Inflammatory macrophage treated with lipopolysaccharide for 4 hours (primary cell): Measurements from ENCODE around the gene PER2.
"Not testable (repeated sequence)": the region's sequence is repeated elsewhere in the genome, so short reads cannot be mapped to it uniquely, and the experiment has no call there.

Source experiments
- DNase-seq: peaks from one replicate; pipeline ENCODE4 v3.0.0-alpha.2; 2020

Gene PER2, protein sequence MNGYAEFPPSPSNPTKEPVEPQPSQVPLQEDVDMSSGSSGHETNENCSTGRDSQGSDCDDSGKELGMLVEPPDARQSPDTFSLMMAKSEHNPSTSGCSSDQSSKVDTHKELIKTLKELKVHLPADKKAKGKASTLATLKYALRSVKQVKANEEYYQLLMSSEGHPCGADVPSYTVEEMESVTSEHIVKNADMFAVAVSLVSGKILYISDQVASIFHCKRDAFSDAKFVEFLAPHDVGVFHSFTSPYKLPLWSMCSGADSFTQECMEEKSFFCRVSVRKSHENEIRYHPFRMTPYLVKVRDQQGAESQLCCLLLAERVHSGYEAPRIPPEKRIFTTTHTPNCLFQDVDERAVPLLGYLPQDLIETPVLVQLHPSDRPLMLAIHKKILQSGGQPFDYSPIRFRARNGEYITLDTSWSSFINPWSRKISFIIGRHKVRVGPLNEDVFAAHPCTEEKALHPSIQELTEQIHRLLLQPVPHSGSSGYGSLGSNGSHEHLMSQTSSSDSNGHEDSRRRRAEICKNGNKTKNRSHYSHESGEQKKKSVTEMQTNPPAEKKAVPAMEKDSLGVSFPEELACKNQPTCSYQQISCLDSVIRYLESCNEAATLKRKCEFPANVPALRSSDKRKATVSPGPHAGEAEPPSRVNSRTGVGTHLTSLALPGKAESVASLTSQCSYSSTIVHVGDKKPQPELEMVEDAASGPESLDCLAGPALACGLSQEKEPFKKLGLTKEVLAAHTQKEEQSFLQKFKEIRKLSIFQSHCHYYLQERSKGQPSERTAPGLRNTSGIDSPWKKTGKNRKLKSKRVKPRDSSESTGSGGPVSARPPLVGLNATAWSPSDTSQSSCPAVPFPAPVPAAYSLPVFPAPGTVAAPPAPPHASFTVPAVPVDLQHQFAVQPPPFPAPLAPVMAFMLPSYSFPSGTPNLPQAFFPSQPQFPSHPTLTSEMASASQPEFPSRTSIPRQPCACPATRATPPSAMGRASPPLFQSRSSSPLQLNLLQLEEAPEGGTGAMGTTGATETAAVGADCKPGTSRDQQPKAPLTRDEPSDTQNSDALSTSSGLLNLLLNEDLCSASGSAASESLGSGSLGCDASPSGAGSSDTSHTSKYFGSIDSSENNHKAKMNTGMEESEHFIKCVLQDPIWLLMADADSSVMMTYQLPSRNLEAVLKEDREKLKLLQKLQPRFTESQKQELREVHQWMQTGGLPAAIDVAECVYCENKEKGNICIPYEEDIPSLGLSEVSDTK (N-terminal part only)

DNA sequence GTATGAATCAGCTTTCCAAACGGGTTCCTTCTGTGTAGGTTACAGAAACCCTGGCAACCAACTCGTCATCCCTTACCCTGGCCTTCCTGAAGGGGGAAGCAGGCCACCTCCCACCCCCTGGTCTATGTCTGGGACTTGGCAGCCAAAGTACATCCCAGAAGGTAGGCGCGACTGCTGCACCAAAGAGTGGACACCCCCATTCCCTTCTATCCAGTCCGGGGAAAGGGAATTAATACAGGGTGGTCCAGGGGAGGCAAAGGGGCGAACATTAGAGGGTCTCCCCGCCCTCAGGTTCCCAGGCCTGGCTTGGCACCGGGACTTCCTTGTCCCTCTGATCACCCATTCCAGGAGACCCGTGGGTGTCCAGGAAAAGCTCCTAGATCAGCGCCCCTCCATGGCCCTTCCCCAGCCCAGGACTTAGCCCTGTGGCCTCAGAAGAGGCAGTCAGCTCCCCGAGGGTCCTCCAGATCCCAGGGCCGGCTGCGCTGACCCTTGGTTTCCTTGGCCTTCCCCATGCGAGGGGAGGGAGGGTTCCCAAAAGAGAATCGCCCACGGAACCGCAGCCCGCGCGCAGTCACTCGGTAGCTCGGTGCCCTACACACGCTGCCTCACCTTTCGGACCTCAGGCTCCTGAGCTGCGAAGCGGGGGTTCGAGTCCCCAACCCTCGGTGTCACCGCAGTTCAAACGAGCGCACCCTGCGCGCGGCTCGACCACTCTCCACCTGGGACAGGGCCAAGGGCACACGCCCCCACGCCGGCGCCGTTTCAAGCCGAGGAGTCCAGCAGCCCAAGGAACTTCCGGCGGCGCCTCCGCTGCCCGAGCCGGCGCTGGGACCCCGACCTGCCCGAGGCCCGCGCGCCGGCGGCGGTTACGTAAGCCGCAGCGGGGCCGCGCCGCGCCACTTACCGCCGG lies at the start of gene PER2:
PER2 (minus strand) TSS at position 874 of the 913 bp plus-strand sequence. CDS start 10,674 bp downstream, outside the sequence.
- DNase-seq, result peak; percentile 68

DNA sequence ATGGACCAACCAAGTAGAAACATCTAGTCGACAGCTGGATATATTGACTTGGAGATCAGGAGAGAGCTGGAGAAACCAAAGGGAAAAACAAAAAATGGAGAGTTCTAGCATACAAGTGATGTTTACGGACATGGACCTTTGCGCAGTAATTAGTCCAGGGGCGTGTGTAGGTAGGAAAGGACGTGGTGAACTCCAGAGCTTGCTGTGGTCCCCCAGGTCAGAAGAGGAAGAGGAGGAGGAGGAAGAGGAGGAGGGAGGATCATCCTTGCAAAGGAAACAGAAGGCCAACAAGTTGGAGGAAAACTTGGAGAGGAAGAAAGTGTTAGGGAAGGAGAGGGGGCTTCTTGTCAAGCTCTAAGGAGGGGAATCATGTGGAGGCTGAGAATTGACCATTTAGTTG lies 49.4 kb upstream of the PER2 start:
- no peak for DNase-seq

DNA sequence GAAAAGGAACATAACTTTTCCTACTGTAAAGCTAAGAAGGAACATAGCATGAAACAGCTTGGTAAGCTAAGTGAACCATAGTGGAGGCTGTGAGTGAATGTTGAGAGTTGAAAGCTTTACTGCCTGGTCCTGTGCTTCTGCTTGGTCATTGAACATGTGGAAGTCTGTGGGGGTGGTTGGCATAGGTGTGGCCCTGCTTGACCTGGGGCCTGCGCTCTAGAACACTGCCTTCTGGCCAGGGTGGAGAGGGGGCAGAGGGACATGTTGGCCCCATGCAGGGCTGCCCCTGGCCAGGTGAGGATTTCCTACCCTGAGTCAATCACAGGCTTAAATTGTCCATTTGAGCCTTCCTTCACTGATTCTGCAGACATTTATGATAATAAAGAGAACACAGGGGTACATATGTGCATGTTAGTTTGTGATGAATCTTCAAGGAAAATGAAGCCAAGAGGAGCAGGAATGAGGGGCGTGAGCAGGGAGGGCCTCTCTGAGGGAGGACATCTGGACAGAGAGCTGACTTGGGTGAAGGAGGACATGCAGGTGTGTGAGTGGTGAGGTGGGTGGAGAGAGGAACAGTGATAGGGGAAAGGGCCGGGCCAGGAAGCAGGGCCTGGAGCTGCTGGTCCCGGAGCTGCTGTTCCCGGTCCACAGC lies 48.5 kb upstream of the PER2 start:
- no peak for DNase-seq

DNA sequence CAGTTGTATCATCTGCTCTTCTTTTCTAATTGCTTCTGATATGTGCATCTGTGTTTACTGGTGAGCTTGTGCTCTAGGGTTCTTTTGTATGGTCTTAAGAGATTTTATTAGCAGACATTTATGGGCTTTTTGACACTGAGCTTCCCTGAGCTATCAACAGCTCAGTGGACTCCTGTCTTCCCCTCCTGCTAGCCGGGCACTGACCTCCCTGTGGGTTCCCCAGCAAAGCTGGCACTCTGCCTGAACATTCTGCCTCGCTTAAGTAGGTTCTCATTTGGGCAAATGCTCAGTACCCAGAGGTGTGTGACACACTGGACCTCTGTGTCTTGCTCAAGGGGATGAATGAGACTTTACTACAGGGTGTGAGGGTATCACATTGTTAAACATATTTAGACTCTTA lies 47.7 kb upstream of the PER2 start:
- no peak for DNase-seq

DNA sequence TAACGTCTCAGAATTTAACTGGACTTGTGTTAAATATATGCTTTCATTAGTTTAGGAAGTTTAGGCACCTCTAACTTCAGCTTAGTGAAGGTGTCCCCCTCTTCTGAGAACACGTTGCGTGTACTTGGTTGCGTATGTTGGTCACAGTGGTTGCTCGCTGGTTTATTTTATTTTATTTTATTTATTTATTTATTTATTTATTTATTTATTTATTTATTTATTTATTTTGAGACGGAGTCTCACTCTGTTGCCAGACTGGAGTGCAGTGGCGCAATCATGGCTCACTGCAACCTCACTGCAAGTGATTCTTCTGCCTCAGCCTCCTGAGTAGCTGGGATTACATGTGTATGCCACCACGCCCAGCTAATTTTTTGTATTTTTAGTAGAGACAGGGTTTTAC lies 47.2 kb upstream of the PER2 start:
- DNase-seq, result not testable (repeated sequence)

DNA sequence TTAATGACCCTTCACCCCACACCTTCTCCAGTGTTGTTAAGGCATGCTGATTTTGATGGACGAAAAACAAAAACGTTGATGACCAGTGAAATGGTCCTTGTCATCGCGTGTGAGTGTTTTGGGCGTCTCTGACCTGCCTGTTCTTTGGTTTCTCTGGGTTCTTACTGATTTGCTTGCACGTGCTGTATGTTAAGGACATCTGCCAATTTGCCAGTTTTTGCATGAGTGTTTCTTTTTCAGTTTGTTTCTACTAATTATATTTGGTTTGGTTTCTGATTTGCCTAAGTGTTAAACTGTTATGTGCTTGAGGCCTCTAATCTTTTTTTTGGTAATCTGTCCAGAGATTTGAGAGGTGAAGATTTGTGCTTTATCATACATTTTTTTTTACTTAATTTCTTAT lies 46.5 kb upstream of the PER2 start:
- no peak for DNase-seq

DNA sequence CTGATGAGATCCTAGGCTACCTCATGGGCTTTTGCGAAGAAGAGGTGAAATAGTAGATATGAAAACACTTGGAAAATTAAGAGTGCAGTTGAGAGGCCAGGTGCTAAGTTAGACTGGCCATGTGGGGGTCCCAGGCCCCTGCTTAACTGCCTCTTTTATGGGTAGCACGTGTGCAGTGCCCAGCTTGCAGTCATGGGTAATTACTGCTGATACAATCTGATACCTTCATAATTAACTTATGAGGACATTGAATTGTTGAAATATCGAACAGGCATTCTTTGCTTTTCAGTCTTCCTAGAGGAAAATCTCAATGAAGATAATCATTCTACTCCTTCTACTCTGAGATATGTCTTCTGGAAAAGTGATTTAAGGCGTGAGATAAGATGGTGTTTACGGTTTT lies 43.5 kb upstream of the PER2 start:
- no peak for DNase-seq

DNA sequence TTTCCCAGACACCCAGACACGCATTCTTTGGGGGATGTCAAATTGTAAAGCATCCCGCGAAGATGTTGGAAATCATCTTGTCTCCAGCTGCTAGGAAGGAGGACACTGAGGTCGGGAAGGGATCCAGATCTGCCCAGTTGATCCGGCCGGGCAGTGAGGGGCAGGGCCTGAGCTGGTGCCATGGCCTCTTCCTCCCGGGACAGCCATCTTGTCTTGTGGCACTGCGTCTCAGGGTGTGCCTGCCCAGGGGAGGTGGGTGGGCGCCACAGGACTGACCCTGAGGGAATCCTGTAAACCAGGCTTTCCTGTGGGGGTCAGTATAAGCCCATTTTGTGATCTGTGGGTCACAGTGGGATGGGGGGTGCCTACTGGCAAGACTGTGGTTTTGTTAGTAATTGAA lies 42.0 kb upstream of the PER2 start:
- DNase-seq, result no peak

DNA sequence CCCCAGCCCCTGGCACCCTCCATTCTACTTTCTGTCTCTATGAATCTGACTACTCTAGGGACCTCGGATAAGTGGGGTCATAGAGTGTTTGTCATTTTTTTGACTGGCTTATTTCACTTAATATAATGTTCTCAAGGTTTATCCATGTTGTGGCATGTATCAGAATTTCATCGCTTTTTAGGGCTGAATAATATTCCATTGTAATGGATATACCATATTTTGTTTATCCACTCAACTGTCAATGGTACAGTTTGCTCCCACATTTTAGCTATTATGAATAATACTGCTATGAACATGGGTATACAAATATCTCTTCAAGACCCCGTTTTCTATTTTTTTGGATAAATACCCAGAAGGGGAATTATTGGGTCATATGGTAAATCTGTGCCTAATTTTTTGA lies 39.3 kb upstream of the PER2 start:
- no peak for DNase-seq

DNA sequence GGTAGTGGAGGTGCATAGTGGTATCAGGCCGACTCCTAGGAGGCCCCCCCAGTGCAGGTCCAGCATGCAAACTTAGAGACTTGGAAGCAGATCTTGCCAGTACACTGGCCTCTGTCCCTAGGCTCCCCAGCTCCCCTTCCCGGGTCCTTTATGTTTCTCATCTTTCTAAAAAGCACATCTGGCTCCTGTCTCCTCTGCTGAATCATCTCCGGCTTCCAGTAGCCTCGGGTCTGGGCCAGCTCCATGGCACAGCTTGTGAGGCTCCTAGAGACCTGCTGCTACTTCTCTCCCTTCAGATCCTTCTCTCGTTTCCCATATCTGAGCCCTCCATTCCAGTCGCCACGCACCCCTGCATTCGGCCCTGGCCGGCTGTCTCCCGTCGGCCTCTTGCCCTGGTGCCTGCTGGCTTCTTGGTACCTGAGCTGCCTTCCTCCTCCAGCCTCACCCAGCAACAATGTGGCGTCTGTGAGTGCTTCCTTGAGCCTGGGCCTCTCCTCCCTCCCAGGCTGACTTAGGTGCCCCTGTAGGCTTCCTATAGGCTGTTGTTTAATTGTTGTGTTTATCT lies 38.5 kb upstream of the PER2 start:
- no peak for DNase-seq

DNA sequence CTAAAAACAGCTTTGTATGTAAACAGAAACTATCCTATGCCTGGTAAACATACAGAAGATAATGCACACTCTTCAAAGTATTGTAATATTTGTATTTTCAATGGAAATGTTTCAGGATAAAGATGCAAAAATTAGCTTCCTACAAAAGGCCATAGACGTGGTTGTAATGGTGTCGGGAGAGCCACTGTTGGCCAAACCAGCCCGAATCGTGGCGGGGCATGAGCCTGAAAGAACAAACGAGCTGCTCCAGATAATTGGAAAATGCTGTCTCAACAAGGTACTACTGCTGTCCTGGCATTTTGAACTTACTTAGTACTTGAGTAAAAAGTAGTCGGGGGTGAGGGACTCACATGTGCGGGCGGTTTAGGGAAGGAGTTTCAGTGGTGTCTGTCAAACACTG lies 37.3 kb upstream of the PER2 start:
- no peak for DNase-seq

DNA sequence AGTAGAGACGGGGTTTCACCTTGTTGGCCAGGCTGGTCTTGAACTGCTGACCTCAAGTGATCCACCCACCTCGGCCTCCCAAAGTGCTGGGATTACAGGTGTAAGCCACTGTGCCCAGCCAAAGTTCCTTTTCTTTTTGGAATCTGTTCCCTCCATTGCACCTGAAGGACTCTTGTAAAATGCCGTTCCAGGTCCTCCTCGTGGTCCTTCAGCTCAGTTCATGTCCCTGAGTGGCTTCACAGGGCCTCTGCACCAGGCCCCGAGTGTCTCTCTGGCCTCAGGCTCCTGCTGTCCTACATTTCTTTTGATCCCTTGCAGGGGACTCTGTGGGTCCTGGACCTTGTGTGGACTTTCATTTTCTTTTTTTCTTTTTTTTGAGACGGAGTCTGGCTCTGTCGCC lies 35.8 kb upstream of the PER2 start:
- not testable (repeated sequence) for DNase-seq

DNA sequence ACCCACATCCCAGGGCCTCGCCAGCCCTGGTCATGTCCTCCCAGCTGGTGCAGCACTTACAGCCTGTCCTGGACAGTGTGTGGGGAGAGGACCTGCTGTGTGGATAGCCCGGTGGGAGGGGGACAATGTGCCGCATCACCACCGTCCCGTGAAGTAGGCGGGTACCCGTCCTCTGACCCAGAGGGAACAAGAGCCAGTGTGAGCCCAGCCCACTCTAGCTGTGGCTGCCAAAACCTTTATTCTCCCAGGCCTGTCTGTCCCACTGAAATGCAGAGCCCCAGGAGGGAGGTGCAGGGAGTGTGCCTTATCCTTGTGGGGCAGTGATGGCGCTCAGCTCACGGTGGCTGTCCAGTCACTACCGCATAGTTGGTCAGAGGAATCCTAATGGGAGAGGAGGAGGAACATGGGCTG lies 33.6 kb upstream of the PER2 start:
- no peak for DNase-seq

DNA sequence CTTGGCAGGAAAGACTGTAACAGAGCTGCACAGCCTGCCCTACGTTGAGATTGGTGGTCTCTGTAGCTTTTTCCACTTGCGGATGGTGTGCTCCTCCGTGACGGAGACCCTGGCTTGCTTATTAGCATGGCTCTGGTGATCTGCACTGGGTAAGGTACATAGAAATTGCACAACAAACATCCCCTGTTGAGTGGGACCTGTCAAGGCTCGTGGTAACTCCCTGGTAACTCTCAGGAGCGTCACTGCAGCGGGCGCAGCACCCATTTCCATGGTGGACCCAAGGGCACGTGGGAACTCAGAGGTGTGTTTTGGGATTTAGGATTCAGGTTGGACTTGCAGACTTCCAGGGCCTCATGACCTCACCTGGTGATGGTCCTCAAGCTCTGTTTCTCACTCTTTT lies 33.1 kb upstream of the PER2 start:
- no peak for DNase-seq

DNA sequence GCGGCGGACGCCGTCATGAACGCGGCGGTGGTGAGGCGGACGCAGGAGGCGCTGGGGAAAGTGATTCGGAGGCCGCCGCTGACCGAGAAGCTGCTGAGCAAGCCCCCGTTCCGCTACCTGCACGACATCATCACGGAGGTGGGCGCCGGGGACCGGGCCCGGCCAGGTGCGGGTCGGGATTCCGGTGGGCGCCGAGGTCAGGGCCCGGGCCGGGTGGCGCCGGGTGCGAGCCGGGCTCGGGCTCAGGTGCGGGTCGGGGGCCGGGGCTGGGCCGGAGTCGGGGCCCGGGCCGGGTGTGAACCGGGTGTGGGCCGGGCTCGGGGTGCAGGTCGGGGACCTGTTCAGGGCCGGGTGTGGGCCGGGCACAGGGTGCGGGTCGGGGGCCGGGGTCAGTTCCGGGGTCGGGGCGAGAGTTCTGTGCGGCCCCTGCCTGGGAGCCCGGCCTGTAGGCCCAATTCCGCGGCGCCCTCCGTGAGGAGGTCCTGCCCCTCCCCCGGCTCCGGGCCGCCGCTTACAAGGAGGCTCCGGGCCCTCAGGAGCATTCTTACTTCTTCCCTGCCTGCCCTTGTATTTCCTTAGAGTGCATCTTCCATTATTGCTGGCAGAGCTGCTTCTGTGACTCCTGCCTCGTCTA lies 32.4 kb upstream of the PER2 start:
- DNase-seq, result no peak

DNA sequence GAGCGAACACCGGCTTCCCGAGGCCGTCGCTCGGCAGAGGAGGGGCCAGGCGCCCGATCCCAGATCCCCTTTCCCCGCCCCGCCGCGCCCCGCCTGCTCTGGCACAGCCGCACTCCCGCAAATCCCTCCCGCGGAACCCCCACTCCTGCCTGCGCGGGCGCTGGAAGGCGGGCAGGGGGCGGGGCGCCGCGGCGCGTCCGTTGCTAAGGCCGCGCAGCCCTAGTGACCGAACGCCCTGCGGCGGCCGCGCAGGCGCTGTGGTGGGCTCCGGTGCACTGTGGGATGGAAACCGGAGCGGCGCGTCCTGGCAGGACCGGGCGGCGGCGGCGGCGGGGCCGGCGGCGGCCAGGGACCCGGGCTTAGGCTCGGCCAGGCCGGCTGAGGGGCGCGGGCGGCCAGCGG lies 31.8 kb upstream of the PER2 start, which contains the start of gene TRAF3IP1:
TRAF3IP1 (plus strand) TSS at position 273 of the 402 bp plus-strand sequence. CDS start 145 bp downstream, outside the sequence.
- peak; percentile 85 for DNase-seq

DNA sequence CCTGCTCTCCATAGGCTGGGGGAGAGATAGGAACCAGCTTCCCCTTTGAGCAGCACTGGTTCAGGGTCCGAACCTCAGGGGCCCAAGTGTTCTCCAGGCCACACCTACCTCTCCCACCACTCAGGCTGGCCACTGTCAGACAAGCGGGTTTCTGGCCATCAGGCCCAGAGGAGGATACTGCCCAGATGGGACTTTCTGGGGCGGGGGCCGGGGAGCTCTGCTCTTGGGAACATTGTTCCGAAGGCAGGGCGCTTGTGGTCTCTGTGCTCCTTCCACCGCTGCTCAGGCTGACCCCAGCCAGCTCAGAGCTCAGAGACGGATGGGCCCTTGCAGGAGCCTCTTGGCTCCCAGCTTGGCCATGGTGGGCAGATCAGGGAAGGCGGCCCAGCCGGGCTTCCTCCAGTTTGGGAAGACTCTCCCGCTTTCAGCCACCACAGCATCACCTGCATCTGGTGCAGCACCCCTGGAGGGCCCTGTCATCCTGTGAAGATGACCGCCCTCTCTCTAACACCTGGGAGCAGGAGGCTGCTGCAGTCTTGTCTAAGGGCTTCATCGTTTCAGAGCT lies 26.7 kb upstream of the PER2 start:
- DNase-seq, result no peak

DNA sequence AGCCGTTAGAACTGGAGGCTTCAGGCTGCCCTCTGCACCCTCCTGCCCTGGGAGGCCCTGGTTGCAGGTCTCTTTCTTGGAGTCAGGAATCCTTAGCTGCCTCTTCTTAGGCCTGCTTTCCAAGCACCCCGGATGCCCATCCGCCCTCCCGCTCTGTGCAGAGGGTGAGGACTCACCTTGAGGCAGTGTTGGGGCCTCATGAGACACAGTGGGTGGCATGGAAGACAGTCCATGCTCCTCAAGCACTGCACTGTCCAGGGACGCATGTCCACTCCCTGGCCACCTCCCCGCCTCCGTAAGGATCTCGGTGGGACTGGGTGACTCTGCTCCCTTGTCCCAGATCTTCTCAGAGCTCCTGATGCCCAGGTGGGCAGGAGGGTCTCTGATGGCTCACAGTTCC lies 26.2 kb upstream of the PER2 start:
- no peak for DNase-seq

DNA sequence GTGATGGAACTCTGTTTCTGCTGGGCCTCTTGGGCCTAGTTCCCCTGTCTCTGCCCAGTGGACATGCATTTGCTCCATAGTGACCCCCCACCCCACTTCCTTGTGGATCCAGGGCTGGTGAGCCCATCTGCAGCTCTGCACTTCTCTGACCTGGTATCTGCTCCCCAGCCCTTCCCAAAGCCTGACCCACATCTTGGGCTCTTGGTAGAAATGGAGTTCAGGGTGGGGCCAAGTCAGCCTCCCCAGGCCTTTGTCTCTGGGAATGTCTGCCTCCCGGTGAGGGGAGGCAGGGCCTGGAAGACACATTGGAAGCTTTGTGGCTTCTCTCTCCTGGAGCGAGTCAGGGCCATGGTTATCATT lies 25.6 kb upstream of the PER2 start:
- no peak for DNase-seq

DNA sequence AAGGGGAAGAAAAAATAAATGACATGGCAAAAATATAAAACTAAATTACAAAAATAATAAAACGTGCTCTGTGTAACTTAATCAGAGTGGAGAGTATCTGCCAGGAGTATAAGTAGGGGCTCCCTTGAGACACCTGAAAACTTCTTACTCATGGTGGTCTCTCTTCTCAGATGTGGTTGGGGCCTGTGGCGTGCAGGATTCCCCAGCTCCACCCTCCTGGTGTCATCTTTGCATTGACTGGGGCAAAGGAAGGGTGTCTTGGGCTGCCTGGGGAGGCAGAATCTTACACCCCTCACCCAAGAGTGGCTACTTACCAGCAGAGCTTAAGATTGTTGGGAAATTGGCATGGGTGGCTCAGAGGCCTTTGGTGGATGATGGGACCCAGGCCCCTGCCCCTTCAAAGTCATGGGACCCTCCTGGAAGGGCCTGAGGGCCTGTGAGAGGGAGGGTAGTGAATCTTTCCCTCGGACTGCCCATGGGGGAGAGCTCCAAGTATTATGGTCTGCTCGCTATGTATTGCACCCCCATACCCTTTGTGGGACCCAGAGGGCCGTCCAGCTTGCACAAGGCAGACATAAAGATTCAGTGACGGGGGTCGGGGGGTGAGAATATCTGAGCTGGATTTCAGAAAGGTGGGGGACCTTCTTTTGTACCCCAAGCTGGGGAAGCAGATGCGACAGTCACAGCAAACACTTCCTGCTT lies 25.0 kb upstream of the PER2 start:
- DNase-seq, result no peak
